Thyroid gland (tissue), 4 donors: Measurements from ENCODE around the gene UBE2U. TPM values are rescaled to one million over a fixed set of nuclear protein-coding genes. Genes with fewer than 3 reads are reported as not detected.

Source experiments
- DNase-seq, 2 donors: peaks; one replicate each; pipeline ENCODE4 v3.0.0-alpha.2; 2019
- H3K27ac ChIP-seq, 3 donors: fragments of 200-600 bp; sonication (generic); 1 replicate in 2 of 3; 2 replicates in 1 of 3; pipeline ENCODE4 v1.5.1; 2016 to 2019; ENCODE audit warnings: mild to moderate bottlenecking in 1 of 3, moderate library complexity in 1 of 3
- H3K27me3 ChIP-seq: fragments of 200-600 bp; sonication (generic); one replicate; pipeline ENCODE4 v1.5.1; 2019
- H3K36me3 ChIP-seq, 2 donors: fragments of 200-600 bp; sonication (generic); one replicate each; pipeline ENCODE4 v1.5.1; 2016 to 2019
- H3K4me1 ChIP-seq, 2 donors: fragments of 200-600 bp; sonication (generic); one replicate each; pipeline ENCODE4 v1.5.1; 2017 to 2019
- H3K4me3 ChIP-seq, 3 donors: fragments of 200-600 bp; sonication (generic); replicated peaks in 1 of 3; 1 replicate in 2 of 3; 2 replicates in 1 of 3; pipeline ENCODE4 v1.5.1; 2016; ENCODE audit warnings: mild to moderate bottlenecking in 1 of 3
- H3K9me3 ChIP-seq: fragments of 200-600 bp; sonication (generic); one replicate; pipeline ENCODE4 v1.5.1; 2017
- CTCF ChIP-seq, 6 experiments: fragments of 200-600 bp in 3 of 6; fragments of 450-650 bp in 3 of 6; sonication (generic) in 3 of 6; IDR thresholded peaks; one replicate each; pipeline ENCODE4 v1.5.1; 2016 to 2019; ENCODE audit warnings: antibody characterized with exemption in 6 of 6, mild to moderate bottlenecking in 2 of 6, inconsistent platforms in 1 of 6, moderate library complexity in 1 of 6
- POLR2A ChIP-seq, 2 donors: fragments of 450-650 bp; IDR thresholded peaks; one replicate each; pipeline ENCODE4 v1.6.1; 2017; ENCODE audit warnings: antibody characterized with exemption in 2 of 2, mild to moderate bottlenecking in 2 of 2, moderate library complexity in 1 of 2
- WGBS, 2 donors: methylation state at CpG; one replicate each; pipeline ENCODE4 v1.1.5; 2017; 5-methylcytosine and 5-hydroxymethylcytosine counted together
- intact Hi-C: fragments of 100-400 bp; cut with DNase I; formaldehyde crosslinking; loops from one replicate; pipeline ENCODE4 v1.15.1; 2023
- total RNA-seq, 4 donors: library from RNA; depleted of rRNA; stranded (reverse); fragments of >200 nt; gene quantifications; one replicate each; pipeline ENCODE4 v1.2.3, GENCODE V29; 2016

Gene UBE2U
- total RNA-seq, 4 donors from 2014 or later: not detected

GRCh38 chr1:64310760-64311159, 107.3 kb downstream of the UBE2U start:
- Histone ChIP-seq H3K27ac (no peak overlapping the region), H3K4me3 (no peak overlapping the region), H3K4me1 (no peaks in the 10 kb centered on the region), H3K9me3 (no peaks in the 10 kb centered on the region), H3K27me3 (no peaks in the 10 kb centered on the region), H3K36me3 (no peaks in the 10 kb centered on the region)
- WGBS, 2 donors: 94 to 96% methylated on average over 1 of the region's 1 CpG
- TF ChIP-seq POLR2A (IDR thresholded peaks at IDR 0.05) (no peak), CTCF (IDR thresholded peaks at IDR 0.05) (no peak)
- DNase-seq: no peak
- intact Hi-C loops: no loop called here

- Histone ChIP-seq H3K4me3 (no peak overlapping the region), H3K4me1 (no peaks in the 10 kb centered on the region), H3K36me3 (no peaks in the 10 kb centered on the region), H3K9me3 (no peaks in the 10 kb centered on the region), H3K27me3 (no peaks in the 10 kb centered on the region), H3K27ac (no peak overlapping the region)
- DNase-seq: no peak
- intact Hi-C loops: no loop called here
- 81 to 94% methylated on average over 4 of the region's 4 CpGs for WGBS, 2 donors
- TF ChIP-seq CTCF (IDR thresholded peaks at IDR 0.05) (no peak), POLR2A (IDR thresholded peaks at IDR 0.05) (no peak)
Observed at GRCh38 chr1:64312431-64312830, 109.0 kb downstream of the UBE2U start.

- Histone ChIP-seq H3K27me3 (no peaks in the 10 kb centered on the region), H3K4me1 (no peaks in the 10 kb centered on the region), H3K4me3 (no peak overlapping the region), H3K36me3 (no peaks in the 10 kb centered on the region), H3K9me3 (no peaks in the 10 kb centered on the region), H3K27ac (no peak overlapping the region)
- intact Hi-C loops: no loop called here
- TF ChIP-seq CTCF (IDR thresholded peaks at IDR 0.05) (no peak), POLR2A (IDR thresholded peaks at IDR 0.05) (no peak)
- no peak for DNase-seq
- WGBS, 2 donors: 66 to 67% methylated on average over 5 of the region's 5 CpGs
Observed at GRCh38 chr1:64315402-64315801, 112.0 kb downstream of the UBE2U start.
